Duodenal mucosa (tissue), 2 donors: ENCODE measurements around the gene ZNF580.

Experiments
- H3K27ac ChIP-seq: one replicate; pipeline ENCODE4 v1.7.0; 2013; ENCODE audit warnings: low read depth, low read length
- H3K27me3 ChIP-seq, 2 donors: one replicate each; pipeline ENCODE4 v1.7.0; 2013; ENCODE audit warnings: low read length in 2 of 2, control low read depth in 1 of 2; ENCODE audit not compliant: insufficient read depth in 2 of 2, control insufficient read depth in 1 of 2
- H3K36me3 ChIP-seq, 2 donors: one replicate each; pipeline ENCODE4 v1.7.0; 2013; ENCODE audit warnings: low read length in 2 of 2, control low read depth in 1 of 2; ENCODE audit not compliant: insufficient read depth in 2 of 2, control insufficient read depth in 1 of 2
- H3K4me1 ChIP-seq, 2 donors: one replicate each; pipeline ENCODE4 v1.7.0; 2013; ENCODE audit warnings: low read length in 2 of 2, control low read depth in 1 of 2; ENCODE audit not compliant: insufficient read depth in 2 of 2, control insufficient read depth in 1 of 2
- H3K4me3 ChIP-seq, 2 donors: one replicate each; pipeline ENCODE4 v1.7.0; 2013; ENCODE audit warnings: low read length in 2 of 2, low read depth in 1 of 2
- H3K9ac ChIP-seq, 2 donors: one replicate each; pipeline ENCODE4 v1.7.0; 2013; ENCODE audit warnings: low read length in 2 of 2, low read depth in 1 of 2
- H3K9me3 ChIP-seq, 2 donors: one replicate each; pipeline ENCODE4 v1.7.0; 2013; ENCODE audit warnings: low read length in 2 of 2, control low read depth in 1 of 2; ENCODE audit not compliant: control insufficient read depth in 1 of 2

The ZNF580 gene, protein sequence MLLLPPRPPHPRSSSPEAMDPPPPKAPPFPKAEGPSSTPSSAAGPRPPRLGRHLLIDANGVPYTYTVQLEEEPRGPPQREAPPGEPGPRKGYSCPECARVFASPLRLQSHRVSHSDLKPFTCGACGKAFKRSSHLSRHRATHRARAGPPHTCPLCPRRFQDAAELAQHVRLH

DNA sequence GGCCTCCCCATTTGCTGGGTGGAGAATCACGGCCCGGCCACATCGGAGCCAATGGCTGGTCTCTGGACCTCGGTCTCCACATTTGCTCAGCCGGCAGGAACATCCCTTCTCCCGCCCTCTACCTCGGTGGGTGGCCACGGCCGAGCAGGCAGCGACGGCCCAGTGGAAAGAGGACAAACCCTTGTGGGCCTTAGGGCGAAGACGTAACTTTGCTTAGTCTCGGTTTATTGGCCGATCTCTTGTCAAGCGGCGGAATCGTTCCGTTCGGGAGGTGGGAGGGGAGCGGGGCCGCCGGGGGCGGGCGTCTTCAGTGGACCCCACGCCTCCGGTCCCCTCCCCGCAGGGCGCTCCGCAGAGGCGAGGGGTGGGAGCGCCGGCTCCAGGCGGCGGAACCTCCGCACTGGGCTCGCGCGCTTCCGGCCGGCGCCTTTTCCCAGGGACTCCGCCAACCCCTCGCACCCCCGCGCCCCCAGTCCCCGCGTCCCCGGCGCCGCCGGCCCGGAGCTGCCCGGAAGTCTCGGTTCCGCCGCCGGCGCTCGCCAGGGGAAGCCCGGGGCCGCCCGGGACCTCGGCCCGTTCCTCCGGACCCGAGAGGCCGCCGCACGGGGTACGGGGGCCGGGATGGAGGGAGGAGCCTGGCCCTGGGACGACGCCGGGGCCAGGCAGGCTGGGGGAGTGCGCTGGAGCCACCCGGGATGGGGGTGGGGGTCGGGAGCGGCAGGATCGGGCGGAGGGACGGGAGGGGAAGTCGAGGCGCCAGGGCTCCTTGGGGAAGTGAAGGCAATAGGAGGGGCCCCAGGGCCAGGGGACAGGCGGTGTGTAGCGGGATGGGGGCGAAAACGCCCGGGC, at the start of gene ZNF580:
Gene ZNF580 (plus strand): TSS at position 426 of the 849 bp plus-strand sequence. CDS start 1,507 bp downstream, outside the sequence.
- Histone ChIP-seq H3K36me3 (peaks cover 9 to 14% of the 10 kb centered on the region in 2 donors), H3K4me1 (peaks cover 33 to 52% of the 10 kb centered on the region in 2 donors), H3K27ac (peak within 1 kb of the TSS; percentile 67), H3K4me3 (peak within 1 kb of the TSS; percentile 65 to 78), H3K27me3 (no peaks in the 10 kb centered on the region), H3K9me3 (no peaks in the 10 kb centered on the region), H3K9ac (peak within 1 kb of the TSS; percentile 57 to 77)

DNA sequence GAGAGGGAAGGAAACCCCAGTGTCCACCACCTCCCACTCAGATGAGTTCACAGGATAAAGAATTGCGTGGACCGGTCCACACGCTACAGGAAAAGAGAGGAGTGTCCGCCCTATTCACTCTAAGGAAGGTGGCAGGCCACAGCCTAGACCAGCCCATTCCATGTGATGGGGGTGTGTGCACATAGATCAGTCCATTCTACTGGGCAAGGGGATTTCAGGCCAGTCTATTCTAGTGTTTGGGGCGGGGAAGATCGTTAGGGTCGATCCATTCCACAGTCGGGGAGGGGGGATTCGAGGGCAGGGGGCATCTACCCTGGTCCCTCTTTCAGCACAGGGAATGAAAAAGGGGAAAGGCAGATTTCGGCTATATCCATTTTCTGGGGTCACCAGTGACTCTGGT, 49.2 kb upstream of the ZNF580 start:
- no peak overlapping the region for H3K27ac ChIP-seq
- H3K27me3 ChIP-seq: no peaks in the 10 kb centered on the region

DNA sequence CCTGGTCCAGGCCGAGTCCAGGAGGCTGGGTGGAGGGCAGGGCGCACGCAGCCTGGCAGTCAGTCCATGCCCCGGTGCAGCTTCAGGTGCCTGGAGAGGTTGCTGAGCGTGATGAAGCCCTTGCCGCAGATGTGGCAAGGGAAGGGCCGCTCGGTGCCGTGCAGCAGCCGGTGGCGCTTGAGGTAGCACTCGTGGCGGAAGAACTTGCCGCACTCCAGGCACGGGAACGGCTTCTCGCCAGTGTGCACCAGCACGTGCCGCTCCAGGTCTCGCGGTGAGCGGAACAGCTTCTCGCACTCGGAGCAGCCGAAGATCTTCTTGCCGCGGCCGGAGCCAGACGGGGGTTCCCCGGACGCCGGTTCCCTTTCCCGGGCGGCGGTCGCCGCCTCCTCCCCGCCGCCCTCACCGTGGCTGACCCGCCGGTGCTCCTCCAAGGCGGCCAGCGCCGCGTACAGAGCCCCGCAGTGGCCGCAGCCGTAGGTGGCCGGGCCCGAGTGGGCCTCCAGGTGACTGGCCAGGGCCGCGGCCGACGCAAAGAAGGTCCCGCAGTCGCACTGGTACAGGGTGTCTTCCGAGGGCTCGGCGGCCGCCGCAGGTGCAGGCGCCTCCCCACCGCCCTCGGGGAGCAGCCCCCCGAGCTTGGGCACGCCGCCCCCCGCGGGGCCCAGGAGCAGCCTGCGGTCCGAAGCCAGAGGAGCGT, 48.3 kb upstream of the ZNF580 start:
- Histone ChIP-seq H3K36me3 (peaks cover 20 to 27% of the 10 kb centered on the region in 2 donors), H3K9me3 (no peaks in the 10 kb centered on the region)

More for the DNA sequence above, 49.2 kb upstream of the ZNF580 start:
- Histone ChIP-seq H3K4me1 (peaks cover 0 to 7% of the 10 kb centered on the region in 2 donors), H3K9me3 (no peaks in the 10 kb centered on the region), H3K9ac (no peak overlapping the region), H3K4me3 (no peak overlapping the region), H3K36me3 (peaks cover 20 to 21% of the 10 kb centered on the region in 2 donors)

DNA sequence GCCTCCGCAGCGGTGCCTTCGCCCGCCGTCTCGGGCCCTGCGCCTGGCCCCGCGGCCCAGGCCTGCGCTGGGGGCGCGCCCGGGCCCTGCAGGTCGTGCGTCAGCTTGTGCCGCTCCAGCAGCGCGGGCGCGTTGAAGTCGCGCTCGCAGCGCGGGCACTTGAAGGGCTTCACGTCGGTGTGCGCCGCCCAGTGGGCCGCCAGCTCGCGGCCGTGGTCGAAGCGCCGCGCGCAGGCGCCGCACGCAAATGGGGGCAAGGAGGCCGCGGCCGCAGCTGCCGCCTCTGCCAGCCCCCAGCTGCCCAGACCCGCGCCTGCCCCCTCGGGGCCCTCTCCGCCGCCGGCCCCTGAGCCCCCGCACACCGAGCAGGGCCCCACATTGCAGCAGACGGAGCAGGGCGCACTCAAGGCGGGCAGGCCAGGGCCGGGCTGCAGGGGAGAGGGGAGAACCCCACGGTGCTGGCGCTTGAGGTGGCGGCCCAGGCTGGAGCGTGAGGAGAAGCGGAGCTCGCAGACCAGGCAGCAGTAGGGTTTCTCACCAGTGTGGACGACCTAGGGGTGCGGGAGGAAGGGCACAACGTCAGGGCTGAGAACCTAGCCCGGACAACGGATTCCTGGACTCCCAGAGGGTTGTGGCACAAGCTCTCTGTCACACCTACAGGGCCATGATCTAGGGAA, 47.6 kb upstream of the ZNF580 start:
- H3K9ac ChIP-seq: no peak overlapping the region
- H3K4me1 ChIP-seq: no peaks in the 10 kb centered on the region
- no peaks in the 10 kb centered on the region for H3K9me3 ChIP-seq
- peaks cover 20 to 27% of the 10 kb centered on the region in 2 donors for H3K36me3 ChIP-seq
- no peak overlapping the region for H3K27ac ChIP-seq
- H3K4me3 ChIP-seq: no peak overlapping the region
- no peaks in the 10 kb centered on the region for H3K27me3 ChIP-seq

More for the DNA sequence above, 48.3 kb upstream of the ZNF580 start:
- Histone ChIP-seq H3K4me1 (no peaks in the 10 kb centered on the region), H3K27ac (no peak overlapping the region), H3K27me3 (no peaks in the 10 kb centered on the region), H3K9ac (no peak overlapping the region), H3K4me3 (no peak overlapping the region)

DNA sequence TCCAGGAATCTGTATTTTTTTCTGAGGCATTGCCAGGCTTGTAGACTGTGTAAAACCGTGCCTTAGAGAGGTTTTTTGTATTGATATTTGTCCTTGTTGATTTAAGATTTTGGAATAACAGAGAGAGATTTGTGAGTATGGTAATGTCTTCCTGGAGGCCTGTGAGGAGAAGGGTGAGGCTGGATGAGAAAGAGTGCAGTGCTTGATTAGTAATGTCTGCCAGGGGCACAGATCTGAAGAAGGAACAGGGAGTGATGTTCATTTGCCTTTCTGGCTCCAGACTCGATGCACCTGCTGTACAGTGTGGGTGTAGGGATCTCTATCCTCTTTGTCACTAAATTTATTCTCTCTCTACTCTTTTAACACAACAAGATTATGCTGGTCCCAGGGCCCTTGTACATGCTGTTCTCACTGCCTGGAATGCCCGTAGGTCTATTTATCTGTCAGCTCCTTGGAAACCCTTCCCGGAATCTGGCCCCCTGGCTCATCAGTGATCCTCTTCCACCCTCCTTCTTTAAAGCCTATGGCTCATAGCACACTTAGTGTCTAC, 45.7 kb upstream of the ZNF580 start:
- H3K9me3 ChIP-seq: no peaks in the 10 kb centered on the region
- no peak overlapping the region for H3K9ac ChIP-seq
- no peaks in the 10 kb centered on the region for H3K4me1 ChIP-seq
- no peaks in the 10 kb centered on the region for H3K27me3 ChIP-seq
- no peak overlapping the region for H3K4me3 ChIP-seq
- peaks cover 20 to 27% of the 10 kb centered on the region in 2 donors for H3K36me3 ChIP-seq
- H3K27ac ChIP-seq: no peak overlapping the region

DNA sequence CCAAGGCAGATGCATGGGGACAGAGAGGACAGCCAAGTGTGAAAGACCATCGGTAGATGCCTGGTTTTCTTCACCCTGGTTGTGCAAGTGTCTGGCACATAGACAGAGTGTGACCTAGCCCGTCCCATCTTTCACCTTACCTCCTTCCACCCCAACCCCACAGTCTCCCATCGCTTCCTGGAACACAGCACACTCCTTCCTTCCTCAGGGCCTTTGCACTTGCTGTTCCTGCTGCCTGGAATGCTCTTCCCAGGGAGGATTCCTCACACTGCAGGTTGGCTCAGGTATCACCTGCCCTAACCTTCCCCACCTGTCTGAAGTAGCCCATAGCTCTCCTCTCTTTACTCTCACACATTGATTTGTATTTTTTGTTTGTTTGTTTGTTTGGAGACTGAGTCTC, 44.5 kb upstream of the ZNF580 start:
- Histone ChIP-seq H3K27me3 (no peaks in the 10 kb centered on the region), H3K4me1 (peaks cover 8% of the 10 kb centered on the region in 2 donors), H3K4me3 (no peak overlapping the region), H3K27ac (no peak overlapping the region), H3K9ac (no peak overlapping the region), H3K9me3 (no peaks in the 10 kb centered on the region), H3K36me3 (peaks cover 20 to 27% of the 10 kb centered on the region in 2 donors)

DNA sequence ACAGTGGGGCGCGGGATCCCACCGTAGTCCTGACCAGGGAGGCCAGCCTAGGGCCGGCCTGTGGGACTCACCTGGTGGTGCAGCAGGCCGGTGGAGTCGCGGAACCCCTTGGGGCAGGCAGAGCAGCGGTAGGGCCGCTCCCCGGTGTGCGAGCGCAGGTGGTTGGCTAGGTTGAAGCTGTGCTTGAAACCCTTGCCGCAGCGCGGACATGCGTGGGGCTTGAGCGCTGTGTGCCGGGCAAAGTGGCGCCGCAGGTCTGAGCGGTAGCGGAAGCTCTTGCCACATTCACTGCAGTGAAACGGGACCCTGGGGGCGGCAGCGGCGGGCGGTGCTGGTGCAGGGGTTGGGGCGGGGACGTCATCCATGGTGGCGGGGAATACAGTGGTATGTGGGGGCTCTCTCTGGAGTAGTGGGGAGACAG, 43.3 kb upstream of the ZNF580 start:
- no peaks in the 10 kb centered on the region for H3K27me3 ChIP-seq
- peaks cover 9 to 10% of the 10 kb centered on the region in 2 donors for H3K4me1 ChIP-seq
- no peak overlapping the region for H3K27ac ChIP-seq
- no peak overlapping the region for H3K9ac ChIP-seq
- no peaks in the 10 kb centered on the region for H3K9me3 ChIP-seq
- peaks cover 17 to 25% of the 10 kb centered on the region in 2 donors for H3K36me3 ChIP-seq
- H3K4me3 ChIP-seq: no peak overlapping the region

DNA sequence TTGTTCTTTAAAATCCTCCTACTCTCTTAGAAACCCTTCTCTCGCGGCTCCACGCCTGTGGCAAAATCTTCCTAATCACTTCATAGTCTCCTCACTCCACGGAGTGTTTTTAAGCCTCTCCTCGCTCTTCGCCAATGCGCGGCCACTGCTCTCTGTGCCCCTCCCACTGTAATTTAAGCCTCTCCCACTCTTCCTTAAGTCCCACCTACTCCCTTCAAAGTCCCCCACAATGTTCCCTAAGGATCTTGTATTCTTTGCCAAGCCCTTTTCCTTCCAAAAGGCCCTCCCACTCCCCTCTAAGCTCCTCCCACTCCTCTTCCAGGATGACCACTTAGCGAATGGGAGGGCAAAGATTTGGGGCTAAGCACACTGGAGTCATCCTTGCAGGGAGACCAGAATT, 42.8 kb upstream of the ZNF580 start:
- no peaks in the 10 kb centered on the region for H3K27me3 ChIP-seq
- no peak overlapping the region for H3K9ac ChIP-seq
- H3K4me1 ChIP-seq: peaks cover 10 to 11% of the 10 kb centered on the region in 2 donors
- peaks cover 17 to 25% of the 10 kb centered on the region in 2 donors for H3K36me3 ChIP-seq
- H3K4me3 ChIP-seq: no peak overlapping the region
- H3K27ac ChIP-seq: no peak overlapping the region
- no peaks in the 10 kb centered on the region for H3K9me3 ChIP-seq

DNA sequence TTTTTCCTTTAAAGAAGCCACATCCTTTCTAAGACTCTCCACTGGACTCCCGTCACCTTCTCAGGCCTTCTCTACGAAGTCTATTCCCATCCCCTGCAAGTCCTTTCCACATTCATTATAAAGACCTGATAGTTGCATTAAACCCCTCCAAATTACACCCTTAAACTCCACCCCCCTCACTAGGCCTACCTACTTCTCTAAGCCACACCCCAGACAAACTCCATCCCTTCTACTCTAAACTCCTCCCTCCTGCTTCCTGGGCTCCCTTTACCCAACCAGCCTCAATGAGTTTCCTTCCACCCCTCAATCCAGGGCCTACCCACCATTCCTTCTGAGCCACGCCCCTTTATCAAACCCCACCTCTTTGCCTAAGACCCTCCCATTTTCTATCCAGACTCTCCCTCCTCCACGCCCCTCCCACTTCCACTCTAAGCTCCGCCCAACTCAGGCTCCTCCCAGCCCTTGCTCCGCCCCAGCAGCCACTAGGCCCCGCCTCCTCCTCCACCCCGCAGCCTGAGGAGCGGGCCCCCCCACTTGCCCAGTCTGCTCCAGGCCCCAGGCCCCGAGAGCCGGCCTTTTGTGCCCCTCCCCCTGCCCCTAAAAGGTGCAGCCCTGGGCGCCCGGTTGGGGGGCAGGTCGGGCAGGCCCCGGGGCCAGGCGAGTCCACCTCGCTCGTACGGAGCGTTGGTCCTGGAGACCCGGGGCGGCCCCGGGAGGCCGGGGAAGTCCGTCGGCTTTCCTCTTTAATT, 41.9 kb upstream of the ZNF580 start:
- H3K9ac ChIP-seq: peak overlapping the region; percentile 73 to 94
- H3K4me1 ChIP-seq: peaks cover 10 to 16% of the 10 kb centered on the region in 2 donors
- no peaks in the 10 kb centered on the region for H3K9me3 ChIP-seq
- H3K4me3 ChIP-seq: peak overlapping the region; percentile 85 to 95
- peak overlapping the region; percentile 93 for H3K27ac ChIP-seq
- H3K27me3 ChIP-seq: no peaks in the 10 kb centered on the region
- peaks cover 17 to 25% of the 10 kb centered on the region in 2 donors for H3K36me3 ChIP-seq
